LHCN-M2 (cell line): ENCODE measurements around the gene GRID1. TPM values are rescaled to one million over a fixed set of nuclear protein-coding genes. Genes with fewer than 3 reads are reported as not detected.

Source experiments
- total RNA-seq: library from RNA; depleted of rRNA; stranded (reverse); fragments of >200 nt; gene quantifications from 2 replicates; pipeline ENCODE4 v1.2.3, GENCODE V29; 2014; rRNA removed

The GRID1 gene
- total RNA-seq, 1 experiment from 2014 or later, result not detected

Other genes starting within 250 kb of the GRID1 start
- 31.8 and 36.6 TPM in 2 replicates for gene WAPL, start 155.0 kb upstream of the GRID1 start, total RNA-seq